Left hindlimb (tissue), 1 donor: Measurements from ENCODE around the gene OVOL2.
A peak's percentile ranks its signal among the peaks of the same experiment; 100 is the strongest.

Experiments used
- DNase-seq: peaks from one replicate; pipeline ENCODE4 v3.0.0-alpha.2; 2018

The OVOL2 gene

DNA sequence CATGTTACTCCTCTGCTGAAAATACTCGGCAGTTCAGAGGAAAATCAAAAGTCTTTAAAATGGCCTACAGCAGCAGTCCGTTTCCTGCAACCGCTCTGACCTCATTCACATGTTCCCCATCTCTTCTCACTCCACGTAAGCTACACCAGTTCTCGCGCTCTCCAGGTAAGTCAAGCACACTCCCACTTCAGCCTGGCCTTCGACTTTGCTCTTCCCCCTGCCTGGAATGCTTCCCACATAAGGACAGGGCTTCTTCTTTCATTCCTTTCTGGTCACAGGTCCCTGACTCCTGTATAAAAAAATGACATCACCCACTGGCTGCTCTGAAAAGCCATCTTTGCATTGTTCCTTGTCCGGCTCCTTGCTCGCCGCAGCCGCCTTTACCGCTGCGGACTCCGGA is 46.2 kb downstream of the OVOL2 start:
- DNase-seq: no peak

DNA sequence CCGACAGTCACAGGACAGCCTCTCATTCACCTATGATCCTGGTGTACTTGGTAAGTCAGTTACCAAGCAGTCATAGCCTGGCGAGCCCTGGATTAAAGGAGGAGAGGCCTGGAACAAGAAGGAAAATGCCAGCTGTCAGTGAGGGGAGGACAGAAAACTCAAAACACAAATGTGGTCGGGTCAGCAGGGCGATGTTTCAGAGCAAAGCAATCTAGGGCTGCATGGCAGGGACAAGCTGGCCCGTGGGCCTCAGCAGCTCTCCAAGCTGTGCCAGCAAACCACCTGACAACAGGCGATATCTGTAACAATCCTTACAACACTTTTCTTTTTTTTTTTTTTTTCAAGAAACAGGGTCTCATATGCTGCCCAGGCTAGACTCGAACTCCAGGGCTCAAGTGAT is 48.6 kb downstream of the OVOL2 start:
- no peak for DNase-seq

- no peak for DNase-seq
Measured at GRCh38 chr20:18007534-18008292, 50.0 kb downstream of the OVOL2 start.

DNA sequence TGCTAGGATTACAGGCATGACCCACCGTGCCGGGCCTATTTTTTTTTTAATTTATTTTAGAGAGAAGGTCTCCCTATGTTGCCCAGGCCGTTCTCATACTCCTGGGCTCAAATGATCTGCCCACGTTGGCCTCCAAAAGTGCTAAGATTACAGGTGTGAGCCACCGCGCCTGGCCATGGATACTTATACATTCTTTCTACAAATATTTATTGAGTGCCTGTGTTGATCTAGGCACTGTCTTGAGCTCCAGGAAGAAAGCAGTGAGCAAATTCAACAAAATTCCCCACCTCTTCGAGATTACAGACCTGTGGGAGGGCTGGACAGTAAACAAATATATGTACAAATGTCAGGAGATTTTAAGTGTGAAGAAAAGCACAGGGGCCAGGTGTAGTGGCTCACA is 51.0 kb downstream of the OVOL2 start:
- DNase-seq: no peak

- DNase-seq: no peak
Measured at GRCh38 chr20:18005990-18006364, 51.7 kb downstream of the OVOL2 start.

DNA sequence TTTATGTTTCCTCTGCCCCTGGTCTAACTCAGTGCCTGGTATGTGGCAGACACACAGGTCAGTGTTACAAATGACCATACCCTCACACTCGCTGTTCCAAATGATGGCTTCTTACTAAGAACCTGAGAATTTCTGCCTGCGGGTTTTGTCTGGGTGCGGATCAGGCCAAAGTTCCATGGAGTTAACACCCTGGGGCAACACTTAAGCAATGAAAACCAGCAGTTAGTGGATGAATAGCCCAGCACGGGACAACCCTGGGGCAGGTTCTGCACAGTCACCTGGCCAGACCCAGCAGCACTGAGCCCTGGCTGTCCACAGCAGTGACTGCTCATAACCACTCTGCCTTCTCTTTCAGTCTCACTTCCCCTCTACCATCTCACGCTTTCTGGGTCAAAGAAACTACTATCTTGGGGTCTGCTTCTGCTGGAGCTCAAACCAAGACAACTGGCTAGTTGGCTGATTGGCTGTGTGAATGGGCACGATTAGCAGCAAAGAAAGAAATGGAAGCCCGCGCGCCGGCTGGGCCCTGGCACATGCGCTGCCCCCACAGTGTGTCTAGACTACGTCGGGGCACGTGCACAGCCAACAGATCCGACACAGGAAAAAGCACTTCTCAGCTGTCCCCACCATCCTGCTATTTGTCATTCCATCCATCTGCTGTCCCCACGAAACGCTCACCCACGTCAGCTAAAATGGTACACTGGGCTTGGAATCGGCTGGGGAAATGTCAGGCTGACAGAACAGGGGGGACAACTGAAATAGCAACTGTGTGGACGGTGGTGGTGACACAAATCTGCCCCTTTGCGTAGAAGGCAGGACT is 52.3 kb downstream of the OVOL2 start:
- no peak for DNase-seq

- DNase-seq: peak; percentile 42
Measured at GRCh38 chr20:18004384-18005031, 53.2 kb downstream of the OVOL2 start.

DNA sequence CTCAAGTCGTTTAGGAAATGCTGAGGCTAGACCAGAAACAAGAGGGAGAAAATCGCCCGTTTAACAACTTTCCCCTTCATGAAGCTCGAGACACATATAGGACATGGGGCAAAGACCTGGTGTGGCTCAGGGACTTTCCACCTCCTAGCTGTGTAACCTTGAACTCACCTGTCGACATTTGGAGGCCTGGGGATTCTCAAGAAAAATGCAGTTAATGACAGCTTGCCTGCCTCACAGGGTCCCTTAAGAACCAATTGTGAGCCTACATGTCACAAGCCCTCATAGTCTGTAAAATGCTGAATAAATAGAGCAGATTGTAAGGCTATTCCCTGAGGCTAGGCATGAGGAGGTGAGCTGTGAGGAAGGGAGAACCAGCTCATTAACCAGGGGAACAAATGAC is 53.8 kb downstream of the OVOL2 start:
- DNase-seq: no peak

- DNase-seq: no peak
Measured at GRCh38 chr20:18001131-18001921, 56.4 kb downstream of the OVOL2 start.

DNA sequence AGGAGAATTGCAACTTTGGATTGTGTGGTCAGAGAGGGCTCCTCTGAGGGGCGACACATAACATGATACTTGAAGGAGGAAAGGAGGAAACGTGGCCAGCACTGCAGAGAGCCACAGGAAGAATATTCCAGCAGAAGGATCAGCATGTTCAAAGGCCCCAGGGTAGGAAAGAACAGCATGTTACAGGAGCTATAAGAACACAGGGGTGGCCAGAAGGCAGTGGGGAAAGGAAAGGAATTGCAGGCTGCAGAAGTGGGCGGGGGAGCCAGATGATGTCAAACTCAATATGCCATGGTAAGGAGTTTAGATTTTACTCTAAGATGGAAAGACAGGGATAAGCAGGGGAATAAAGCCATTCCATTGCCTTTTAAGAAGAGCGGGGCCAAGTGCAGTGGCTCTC is 58.1 kb downstream of the OVOL2 start:
- no peak for DNase-seq

GRCh38 chr20:17998446-17998845 is 59.3 kb downstream of the OVOL2 start:
- DNase-seq: no peak

DNA sequence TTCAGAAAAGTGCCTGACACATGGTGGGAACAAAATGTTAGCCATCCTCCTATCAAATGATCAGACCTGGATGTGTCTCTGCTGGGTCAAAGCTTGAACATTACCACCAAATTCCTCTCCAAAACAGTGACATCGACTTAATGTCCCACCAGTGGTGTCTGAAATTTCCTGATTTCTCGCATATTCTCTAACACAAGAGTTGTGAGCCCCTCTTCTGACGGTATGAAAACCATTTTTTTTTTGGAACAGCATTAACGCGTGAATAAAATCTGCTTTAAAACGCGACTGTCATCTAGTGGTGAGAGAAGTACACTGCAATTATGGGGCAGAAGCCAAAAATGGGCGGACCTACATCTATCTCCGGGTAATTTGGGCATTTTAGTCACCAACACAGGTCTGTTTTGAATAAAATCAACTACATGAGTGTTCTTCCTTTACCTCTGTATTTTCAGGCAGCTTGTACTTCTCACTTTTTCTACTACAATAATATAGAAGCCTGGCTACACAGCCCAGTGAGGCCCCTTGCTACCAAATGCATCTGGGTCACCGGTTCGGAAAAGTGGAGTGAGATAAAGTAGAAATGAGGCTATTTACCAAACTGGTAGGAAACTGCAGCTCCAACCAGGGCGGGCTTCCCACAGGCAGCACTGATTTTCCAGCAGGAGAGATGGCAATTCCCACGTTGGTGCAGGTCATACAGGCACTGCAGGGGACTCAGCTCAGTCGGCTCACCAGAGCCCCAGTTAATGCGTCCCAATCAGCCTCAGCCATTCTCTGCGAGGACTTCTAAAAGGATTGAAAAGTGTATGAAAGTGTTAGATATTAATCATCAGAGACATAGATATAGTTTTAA is 61.5 kb downstream of the OVOL2 start:
- DNase-seq: no peak

GRCh38 chr20:17993546-17993945 is 64.2 kb downstream of the OVOL2 start:
- no peak for DNase-seq

- DNase-seq: no peak
Measured at GRCh38 chr20:17992847-17993513, 64.7 kb downstream of the OVOL2 start.

DNA sequence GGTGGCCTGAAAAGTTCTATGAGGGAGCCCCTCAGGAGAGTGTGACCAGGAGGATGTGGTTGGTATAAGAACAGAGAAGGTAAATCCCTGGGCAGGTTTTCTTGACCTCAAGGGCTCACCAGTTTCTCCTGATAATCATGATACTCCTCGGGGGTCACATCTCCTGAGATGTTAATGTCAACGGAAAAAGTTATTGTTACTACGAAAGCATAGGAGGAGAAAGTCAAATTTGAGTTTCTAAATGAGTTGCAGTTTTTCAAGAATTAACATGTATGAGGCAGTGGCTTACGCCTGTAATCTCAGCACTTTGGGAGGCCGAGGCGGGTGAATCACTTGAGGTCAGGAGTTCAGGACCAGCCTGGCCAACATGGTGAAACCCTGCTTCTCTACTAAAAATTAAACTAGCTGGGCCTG is 65.5 kb downstream of the OVOL2 start:
- no peak for DNase-seq

DNA sequence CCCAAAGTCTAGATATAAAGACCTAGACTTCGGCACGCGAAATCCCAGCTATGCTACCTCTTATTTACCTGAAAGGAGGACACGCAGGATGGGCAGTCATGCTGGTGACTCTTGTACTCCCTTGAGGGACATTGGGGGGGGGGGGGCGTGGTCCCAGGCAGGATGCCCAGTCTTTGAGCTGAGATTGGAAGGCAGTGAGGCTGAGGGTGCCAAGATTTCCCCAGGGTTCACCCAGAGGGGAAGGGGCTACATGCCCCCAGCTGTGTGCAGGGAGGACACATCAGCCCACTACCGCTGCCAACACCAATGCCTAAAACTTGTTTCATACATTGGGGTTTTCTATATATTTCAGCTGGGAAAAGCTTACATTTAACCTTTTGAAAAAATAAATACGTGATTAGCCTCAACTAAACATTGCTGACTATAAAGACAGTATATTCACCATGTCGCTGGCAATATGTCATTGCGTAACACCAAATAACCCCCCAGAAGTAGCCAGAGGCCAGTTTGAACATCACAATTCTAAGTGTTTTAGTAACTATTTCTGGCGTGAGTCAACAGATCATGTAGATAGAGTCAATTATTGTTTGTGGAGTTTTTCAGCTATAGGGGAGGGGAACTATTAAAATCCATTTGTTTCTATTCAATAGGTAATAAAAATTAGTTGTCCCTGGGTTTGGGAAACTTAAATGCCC is 67.3 kb downstream of the OVOL2 start:
- DNase-seq: no peak

- no peak for DNase-seq
Measured at GRCh38 chr20:17987988-17988387, 69.7 kb downstream of the OVOL2 start.

GRCh38 chr20:17985388-17986018 is 72.2 kb downstream of the OVOL2 start:
- DNase-seq: no peak

DNA sequence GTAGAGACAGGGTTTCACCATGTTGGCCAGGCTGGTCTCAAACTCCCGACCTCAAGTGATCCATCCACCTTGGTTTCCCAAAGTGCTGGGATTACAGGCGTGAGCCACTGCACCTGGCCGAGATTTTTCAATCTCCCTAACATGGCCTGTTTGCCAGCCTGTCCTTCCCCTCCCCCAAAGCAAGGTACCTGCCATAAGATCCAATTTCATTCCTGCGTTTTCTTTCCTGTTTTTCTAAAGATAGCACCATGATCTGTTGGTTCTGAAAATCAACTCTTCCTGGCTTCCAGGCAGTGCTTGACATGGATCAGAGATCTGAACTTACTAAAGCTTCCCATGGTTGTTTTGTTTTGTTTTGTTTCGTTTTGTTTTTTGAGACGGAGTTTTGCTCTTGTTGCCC is 81.4 kb downstream of the OVOL2 start:
- no peak for DNase-seq
